ENCODE data around the gene NNAT.

NNAT gene

GRCh38 chr20:37559312-37560027, 38.4 kb downstream of the NNAT start:
- DNase-seq (ENCODE audit: low read depth) = no peak
- H3K4me3 ChIP-seq (ENCODE audit: low read depth, low read length) = no peak overlapping the region
- in situ Hi-C loops (cut with HindIII; ENCODE audit: low sequenced_read_pairs) = no loop called here
- no peak for TF ChIP-seq CTCF (IDR thresholded peaks at IDR 0.05; ENCODE audit: low read depth, low read length, missing control alignments)

GRCh38 chr20:37560629-37561028, 39.6 kb downstream of the NNAT start:
- TF ChIP-seq CTCF (IDR thresholded peaks at IDR 0.05; ENCODE audit: low read depth, low read length, missing control alignments) = no peak
- no peak overlapping the region for H3K4me3 ChIP-seq (ENCODE audit: low read depth, low read length)
- in situ Hi-C loops (cut with HindIII; ENCODE audit: low sequenced_read_pairs) = no loop called here
- DNase-seq (ENCODE audit: low read depth) = no peak

GRCh38 chr20:37562695-37563480, 41.8 kb downstream of the NNAT start:
- DNase-seq (ENCODE audit: low read depth) = no peak
- no peak overlapping the region for H3K4me3 ChIP-seq (ENCODE audit: low read depth, low read length)
- TF ChIP-seq CTCF (IDR thresholded peaks at IDR 0.05; ENCODE audit: low read depth, low read length, missing control alignments) = no peak
- in situ Hi-C loops (cut with HindIII; ENCODE audit: low sequenced_read_pairs) = no loop called here

- no peak for TF ChIP-seq CTCF (IDR thresholded peaks at IDR 0.05; ENCODE audit: low read depth, low read length, missing control alignments)
- in situ Hi-C loops (cut with HindIII; ENCODE audit: low sequenced_read_pairs) = no loop called here
- DNase-seq (ENCODE audit: low read depth) = no peak
- H3K4me3 ChIP-seq (ENCODE audit: low read depth, low read length) = no peak overlapping the region
These were observed 43.0 kb downstream of the NNAT start for GRCh38 chr20:37564016-37564387.

GRCh38 chr20:37564388-37565133, 43.5 kb downstream of the NNAT start:
- peak; percentile 95 for TF ChIP-seq CTCF (IDR thresholded peaks at IDR 0.05; ENCODE audit: low read depth, low read length, missing control alignments)
- no peak overlapping the region for H3K4me3 ChIP-seq (ENCODE audit: low read depth, low read length)
- no peak for DNase-seq (ENCODE audit: low read depth)
- in situ Hi-C loops (cut with HindIII; ENCODE audit: low sequenced_read_pairs) = no loop called here

- in situ Hi-C loops (cut with HindIII; ENCODE audit: low sequenced_read_pairs) = no loop called here
- no peak overlapping the region for H3K4me3 ChIP-seq (ENCODE audit: low read depth, low read length)
- DNase-seq (ENCODE audit: low read depth) = no peak
- no peak for TF ChIP-seq CTCF (IDR thresholded peaks at IDR 0.05; ENCODE audit: low read depth, low read length, missing control alignments)
These were observed 44.2 kb downstream of the NNAT start for GRCh38 chr20:37565134-37565811.

Data from astrocyte of the cerebellum (primary cell).